ENCODE results near the gene ROMO1.

Gene ROMO1

DNA sequence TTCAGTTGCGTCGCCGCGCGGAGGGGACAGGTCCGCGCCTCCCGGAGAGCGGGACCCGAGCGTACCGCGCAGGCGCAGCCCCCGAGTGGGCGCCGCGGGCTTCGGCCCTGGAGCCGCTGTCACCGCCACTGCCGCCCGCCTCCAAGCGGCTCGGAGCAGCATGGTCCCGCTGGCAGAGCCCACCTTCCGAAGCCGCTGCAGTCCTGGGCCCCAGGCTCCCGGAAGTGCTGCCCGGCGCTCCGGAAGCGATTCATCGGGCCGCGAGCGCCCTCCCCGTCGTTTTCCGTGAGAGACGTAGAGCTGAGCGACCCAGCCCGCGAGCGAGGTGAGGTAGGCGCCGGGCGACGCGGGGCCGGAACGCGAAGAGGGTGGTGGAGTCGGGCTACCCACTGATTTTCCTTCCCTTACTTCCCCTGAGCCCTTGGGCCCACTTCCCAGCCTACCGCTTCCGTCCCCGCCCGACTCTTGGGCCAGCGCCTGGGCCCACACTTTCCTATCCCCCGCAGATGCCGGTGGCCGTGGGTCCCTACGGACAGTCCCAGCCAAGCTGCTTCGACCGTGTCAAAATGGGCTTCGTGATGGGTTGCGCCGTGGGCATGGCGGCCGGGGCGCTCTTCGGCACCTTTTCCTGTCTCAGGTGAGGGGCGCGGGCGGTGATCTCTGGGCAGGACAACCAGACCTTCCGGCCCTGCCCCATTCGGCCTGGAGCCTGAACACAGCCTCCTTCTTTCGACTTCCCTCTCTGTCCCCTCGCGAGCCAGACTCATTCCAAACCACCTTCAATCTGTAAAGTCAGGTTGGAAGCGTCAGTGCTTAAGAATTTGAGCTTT, at the start of gene ROMO1, which contains the start of gene NFS1:
TSS of gene ROMO1 (plus strand) at position 279 of the 830 bp plus-strand sequence. CDS start at position 507, 228 bp downstream.
TSS of gene NFS1 (minus strand) at position 226 of the 830 bp plus-strand sequence. CDS start at position 162, 64 bp downstream.
- no peak for FAIRE-seq

DNA sequence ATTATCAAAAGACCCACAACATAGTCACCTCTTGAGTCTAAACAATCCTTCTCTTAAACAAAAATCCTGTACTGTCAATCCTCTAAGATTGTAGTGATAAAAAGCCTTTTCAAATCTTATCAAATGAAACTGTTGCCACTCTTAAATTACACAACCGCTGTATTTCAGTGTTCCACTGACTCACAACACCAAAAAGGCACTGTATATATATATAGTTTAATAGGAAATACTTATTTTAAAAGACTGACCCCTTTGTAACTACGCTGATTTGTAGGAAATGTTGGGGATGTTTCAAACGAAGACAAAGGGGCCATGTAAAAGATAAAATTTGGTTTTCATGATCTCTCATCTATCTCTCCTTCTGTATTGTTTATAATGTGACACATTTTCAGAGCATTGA, 48.6 kb upstream of the ROMO1 start:
- FAIRE-seq: no peak

DNA sequence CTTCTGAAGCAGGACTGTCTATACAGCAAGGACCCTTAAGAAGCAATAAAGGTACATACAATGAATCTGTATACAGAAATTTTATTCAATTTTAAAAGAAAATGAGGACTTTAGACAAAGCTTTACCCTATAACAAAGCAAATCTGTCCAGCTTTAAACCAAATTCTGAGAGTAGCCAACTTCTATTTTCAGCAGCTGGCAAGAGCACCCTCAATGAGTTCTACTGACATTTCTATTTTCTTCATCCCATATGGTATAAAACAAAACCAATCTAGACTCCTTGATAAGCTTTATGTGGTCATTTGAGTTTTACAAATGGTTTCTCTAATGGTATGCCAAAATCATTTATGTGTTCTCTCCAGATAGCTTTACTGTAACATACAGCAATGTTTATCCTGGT, 47.2 kb upstream of the ROMO1 start:
- FAIRE-seq: no peak

DNA sequence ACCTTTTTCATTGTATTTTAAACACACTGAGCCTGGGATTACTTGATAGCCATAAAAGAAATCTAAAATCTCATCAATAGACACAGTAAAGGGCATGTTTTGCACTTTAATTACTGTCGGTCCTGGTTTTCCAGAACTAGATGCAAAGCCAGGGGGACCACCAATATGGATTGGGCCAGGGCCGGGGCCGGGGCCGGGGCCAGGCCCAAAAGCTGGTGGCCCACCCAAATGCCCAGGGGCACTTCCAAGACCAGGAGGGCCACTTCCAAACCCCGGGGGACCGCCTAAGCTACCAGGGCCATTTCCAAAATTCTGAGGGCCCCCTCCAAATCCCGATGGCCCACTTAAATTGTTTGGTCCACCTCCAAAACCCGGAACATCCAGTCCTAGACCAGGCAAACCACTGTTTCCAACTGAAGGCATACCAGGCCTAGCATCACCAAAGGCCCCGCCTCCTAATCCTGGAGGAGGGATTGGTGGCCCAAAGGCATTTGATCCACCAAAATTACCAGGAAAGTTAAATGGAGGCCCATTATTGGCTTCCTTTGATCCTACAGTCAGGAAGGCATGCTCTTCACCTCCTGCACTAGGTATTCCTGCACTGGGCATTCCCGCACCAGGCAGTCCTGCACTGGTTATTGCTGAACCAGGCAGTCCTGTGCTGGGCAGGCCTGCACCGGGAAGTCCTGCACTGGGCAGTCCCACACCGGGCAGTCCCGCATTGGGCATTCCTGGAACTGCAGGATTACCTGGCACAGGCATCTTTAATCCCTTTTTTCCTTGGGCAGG, 46.4 kb upstream of the ROMO1 start:
- no peak for FAIRE-seq

DNA sequence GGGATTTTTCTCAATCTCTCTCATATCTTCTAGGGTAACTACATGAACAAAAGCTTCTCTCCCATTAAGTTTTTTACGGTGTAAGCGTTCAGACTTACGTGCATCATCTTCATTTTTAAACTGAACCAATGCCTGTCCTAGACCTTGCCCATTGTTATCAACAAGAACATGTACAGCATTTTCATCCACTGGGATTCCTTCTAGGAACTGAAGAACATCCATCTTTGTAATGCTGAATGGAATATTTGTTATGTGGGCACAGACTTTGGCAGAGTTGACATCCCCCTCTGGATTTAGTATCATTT, 45.8 kb upstream of the ROMO1 start:
- FAIRE-seq: no peak

DNA sequence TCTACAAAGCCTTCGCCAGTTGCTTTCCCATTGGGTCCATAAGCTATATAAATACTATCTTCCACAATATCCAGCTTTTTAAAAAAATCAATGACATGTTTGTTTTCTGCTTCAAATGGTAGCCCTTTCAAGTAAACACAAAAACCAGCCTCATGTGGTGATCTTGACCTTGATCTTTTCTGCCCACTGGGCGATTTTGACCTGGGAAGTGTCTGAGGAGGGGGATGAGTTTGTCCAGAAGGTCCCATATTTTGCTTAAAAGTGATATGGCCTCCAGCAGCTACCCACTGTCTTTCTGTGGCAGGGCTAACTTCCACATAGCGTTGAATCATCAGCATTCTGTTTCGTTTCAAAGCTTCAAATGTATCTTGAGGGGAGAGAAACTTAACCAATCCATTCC, 45.3 kb upstream of the ROMO1 start:
- FAIRE-seq: no peak

DNA sequence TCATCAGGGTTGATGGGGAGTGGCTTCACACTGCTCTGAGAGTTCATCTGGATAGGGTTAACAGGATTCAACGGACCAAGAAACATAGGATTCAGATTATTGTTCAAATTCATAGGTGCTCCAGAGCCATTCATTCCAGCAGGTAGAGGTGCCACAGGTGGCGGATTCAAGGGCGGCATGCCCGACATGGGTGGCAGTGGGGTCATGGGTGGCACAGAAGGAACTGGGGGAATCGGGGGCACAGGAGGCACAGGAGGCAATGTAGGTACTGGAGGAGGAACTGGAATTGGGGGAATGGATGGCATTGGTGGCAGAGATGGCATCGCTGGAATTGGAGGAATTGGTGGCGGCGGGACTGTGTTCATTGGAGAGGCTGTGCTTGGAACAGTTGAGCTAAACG, 44.8 kb upstream of the ROMO1 start:
- FAIRE-seq: no peak

DNA sequence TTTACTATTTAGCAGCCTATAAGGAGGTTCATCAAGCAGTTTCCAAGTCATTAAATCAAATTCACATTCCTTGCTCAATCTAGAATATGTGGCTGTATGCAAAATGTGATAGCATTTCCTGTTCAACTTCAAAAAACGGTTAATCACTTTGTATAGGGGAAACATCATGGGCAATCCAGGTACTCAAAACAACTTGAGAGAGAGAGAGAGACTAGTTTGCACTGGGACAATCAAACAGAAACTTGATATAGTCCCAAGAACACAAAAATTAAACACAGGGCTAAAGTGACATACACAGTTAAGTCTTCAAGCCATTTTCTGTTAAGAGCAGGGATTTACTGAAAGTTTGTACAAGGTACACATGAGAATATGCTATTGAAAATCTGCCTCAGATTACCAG, 41.9 kb upstream of the ROMO1 start:
- no peak for FAIRE-seq

DNA sequence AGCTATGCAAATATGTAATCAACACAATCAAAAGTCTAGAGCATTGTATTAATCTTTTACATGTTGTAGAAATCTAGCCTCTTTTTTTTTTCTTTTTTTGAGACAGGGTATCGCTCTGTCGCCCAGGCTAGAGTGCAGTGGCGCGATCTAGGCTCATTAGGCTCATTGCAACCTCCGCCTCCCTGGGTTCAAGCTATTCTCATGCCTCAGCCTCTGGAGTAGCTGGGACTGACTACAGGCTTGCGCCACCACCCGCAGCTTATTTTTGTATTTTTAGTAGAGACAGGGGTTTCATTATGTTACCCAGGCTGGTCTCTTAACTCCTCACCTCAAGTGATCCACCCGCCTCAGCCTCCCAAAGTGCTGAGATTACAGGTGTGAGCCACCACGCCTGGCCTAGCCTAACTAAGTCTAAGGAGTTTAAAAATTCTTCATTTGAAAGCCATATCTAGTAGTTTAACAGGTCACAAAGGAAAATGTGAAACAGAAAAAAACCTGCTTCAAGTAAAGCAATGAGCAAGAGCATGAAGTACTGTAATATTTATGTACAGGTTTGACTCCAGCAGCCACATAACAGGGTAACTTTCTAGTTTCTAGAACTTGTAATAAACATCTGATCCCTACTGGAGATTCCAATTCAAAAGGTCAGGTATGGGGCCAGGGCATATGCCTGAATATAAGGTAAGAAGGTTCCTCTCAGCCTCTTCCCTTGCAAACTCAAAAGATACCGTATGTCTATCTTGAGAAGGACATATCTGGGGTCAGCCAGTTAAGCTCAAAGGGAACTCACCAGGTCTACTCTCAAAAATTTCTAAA, 38.9 kb upstream of the ROMO1 start:
- no peak for FAIRE-seq

DNA sequence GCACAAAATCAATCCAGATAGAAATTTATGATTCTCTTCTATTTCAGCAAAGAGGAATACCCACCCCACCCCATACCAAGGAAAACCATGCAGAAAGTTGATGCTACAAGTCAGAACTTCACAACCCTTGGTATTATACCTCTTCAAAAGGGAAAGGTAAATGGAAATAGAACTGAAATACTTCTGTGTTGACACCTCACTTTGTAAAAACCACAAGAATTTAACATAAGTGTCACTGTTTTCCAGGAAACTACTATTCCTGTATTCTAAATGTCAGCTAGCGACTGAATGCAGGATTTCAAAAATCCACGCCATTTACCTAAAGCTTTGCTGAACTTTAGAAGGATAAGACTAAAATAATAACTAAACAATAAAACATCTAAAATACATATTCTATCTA, 38.2 kb upstream of the ROMO1 start:
- no peak for FAIRE-seq

DNA sequence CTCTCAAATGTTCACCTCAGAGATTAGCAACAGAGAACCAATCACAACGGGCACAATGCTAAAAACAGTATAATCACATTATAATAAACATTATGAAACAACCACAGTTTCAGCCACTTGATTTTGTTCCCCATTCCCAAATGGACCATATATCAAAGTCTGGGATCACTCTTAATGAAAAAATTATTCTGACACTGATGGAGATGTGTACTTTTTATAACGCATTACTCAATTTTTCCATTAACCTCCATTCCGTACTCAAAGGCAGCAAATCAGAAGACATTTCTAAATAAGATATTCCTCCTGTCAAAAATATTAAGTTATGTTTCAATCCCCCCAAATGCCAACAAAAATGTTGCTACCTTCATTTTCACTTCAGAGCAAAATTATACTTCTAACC, 37.3 kb upstream of the ROMO1 start:
- FAIRE-seq: no peak

DNA sequence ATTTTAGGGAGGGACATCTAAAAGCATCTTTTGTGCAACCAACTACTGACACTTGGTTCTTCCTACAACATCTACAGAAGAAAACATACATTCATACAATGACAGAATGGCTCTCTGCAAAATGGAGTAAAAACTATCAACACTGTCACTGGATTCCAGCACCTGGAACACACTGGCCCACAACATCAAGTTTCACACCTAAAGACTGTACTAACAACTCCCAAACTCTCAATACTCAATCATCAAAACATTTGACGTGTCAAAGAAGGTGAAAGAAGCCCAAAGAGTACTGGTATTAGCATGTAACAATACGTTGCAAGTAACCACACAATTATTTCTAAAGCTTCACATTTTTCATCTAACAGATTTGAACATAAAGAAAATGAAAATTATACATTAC, 36.7 kb upstream of the ROMO1 start:
- no peak for FAIRE-seq

DNA sequence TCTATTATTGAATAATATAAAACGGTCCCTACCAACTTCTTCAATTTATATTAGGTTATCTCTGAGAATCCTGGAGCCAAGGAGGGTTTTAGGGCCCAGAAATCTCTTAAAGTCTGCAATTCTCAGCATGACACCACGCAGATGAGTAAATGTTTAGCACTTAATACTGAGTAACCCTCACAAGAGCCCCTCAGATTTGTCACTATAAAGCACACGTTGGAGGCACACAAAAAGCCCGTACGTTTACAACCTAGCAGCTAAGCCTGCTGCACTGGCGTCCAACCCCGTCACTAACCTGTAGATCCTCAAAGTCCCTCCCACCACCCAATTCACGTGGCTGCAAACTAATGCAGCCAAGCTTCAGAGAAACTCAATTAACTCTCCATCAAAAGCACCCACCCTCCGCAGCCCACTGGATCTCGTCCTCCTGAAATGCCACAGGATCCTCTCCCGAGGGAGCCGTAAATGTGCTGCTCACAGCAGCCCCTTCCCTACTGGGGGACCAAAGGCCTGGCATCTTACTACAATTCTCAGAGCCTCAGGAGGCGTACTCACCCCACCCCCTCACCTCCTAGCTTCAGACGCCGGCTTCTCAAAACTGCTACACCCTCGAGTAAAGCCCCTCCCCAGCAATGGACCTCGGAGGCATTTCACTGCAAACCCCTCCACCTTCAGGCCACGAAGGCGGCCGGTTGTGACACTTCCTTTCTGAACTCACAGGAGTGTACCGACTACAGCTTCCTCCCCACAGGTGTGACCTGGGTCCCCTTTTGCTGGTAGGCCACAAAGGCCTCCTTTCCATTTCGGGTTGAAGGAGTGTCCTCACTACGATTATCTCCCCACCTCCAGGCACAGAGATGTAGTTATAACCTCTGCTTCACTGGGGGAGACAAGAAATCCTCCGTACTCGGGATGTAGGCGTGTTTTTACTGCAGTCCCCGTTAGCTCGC, 35.4 kb upstream of the ROMO1 start:
- no peak for FAIRE-seq

DNA sequence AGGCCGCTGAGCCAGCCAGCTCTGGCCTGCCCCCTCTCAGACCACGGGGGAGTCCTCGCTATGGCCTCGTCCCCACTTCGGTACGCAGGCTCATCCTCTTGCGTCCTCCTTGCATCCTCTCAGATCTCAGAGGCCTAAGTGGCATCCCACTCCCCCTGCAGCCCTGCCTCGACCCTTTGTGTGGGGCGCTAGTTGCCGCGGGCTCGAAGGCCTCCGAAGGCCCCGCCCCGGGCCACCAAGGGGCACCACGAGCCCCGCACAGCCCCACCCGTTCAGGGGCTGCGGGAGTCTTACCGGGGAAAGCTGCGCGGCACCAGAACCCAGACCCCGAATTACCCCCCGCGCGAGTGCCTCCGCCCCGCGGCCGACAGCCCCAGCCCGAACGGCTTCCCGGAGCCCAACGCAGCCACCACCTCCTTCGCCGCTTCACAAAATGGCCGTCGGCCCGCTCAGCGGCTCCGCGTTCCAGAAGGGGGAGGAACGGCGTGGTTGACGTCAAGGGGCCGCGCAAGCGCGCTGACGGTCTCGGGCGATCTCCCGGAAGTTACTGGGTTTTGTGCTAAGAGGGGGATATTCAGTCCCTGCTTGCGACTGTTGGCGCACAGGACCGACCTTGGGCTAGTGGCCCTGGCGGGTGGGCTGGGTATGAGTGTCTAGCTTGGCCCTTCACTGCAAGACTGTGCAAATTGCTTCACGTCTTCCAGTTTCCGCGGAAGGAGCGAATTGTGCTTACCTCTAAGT, 34.6 kb upstream of the ROMO1 start, which contains the start of the genes CPNE1 and RBM12:
TSS of gene CPNE1 (minus strand) at position 435 of the 741 bp plus-strand sequence. CDS start 31,977 bp downstream, outside the sequence.
TSS of gene RBM12 (minus strand) at position 435 of the 741 bp plus-strand sequence. CDS start 9,578 bp downstream, outside the sequence.
- peak; percentile 16 for FAIRE-seq

DNA sequence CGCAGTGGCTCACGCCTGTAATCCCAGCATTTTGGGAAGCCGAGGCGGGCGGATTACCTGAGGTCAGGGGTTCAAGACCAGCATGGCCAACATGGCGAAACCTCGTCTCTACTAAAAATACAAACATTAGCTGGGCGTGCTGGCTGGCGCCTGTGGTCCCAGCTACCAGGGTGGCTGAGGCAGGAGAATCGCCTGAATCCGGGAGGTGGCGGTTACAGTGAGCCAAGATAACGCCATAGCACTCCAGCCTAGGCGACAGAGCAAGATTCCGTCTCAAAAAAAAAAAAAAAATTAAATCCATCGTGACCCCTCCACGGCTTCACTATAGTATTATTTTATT, 33.3 kb upstream of the ROMO1 start:
- no peak for FAIRE-seq

DNA sequence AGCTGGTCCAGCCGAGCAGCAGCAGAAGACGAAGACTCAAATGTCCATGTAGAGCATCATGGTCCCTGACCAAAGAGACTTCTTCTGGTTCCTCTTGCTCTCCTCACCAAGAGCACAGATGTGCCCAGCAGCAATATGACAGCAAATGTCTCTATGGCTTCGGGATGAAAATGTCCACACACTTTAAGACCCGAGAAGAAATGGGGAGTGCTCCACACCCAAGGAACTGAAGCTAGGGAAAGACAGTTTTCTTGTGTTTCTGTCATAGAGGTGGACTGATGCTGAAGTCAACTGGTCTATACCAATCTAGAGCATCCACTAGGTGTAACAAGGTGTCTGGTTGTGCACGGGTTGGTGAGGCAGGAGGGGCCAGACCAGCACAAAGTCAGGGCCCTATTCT, 30.0 kb upstream of the ROMO1 start:
- FAIRE-seq: no peak

DNA sequence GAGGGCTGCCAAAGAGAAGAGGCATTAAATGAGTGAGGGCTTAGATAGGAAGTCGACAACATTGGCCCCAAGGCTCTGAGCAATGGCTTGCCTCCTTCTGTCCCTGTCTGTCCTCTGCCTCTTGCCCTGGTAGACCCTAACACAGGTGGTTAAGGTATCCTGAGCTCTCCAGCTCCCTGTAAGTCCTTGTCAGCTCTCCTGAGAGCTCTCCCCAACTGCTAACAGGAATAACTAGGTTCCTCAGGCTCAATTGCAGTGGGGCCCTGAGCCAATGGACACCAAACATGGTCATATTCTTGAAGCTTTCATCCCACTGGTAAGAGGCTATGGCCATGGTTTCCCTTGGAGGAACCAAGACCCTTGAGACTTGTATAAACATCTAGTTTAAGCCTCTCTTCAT, 29.5 kb upstream of the ROMO1 start:
- FAIRE-seq: no peak

DNA sequence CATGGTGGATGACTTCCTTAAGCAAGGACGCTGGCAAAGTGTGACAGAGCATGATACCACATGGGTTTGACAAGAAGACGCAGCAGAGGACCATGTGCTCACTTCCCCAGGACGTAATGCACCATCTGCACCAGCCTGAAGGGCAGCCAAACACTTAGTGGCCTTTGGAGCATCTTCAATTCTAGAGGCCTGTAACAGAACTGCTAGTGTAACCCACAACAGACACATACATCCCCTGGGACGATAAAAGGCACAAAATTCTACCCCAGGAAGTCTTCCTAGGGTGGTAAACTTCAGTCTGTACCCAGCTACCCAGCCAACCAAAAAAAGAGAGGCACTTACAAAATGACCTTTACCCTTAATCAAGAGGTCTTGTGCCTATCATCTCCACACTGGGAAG, 25.3 kb upstream of the ROMO1 start:
- FAIRE-seq: no peak

DNA sequence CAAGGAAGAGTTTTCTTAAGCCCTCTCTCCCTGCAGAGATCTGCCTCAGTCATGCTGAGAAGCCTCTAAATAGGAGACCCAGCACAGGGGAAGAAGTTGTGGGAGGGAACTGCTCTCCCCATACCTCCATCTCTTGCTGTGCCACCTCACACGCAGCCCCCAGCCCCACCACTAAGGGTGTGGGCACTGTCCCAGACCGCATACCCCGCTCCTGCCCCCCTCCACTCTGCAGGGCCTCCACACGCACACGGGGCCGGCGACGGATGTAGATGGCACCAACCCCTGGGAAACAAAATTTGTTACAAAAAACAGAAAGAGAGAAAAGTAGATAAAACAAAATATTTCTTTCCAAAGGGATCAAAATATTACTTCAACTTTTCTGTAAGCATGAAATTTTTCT, 24.3 kb upstream of the ROMO1 start:
- no peak for FAIRE-seq

DNA sequence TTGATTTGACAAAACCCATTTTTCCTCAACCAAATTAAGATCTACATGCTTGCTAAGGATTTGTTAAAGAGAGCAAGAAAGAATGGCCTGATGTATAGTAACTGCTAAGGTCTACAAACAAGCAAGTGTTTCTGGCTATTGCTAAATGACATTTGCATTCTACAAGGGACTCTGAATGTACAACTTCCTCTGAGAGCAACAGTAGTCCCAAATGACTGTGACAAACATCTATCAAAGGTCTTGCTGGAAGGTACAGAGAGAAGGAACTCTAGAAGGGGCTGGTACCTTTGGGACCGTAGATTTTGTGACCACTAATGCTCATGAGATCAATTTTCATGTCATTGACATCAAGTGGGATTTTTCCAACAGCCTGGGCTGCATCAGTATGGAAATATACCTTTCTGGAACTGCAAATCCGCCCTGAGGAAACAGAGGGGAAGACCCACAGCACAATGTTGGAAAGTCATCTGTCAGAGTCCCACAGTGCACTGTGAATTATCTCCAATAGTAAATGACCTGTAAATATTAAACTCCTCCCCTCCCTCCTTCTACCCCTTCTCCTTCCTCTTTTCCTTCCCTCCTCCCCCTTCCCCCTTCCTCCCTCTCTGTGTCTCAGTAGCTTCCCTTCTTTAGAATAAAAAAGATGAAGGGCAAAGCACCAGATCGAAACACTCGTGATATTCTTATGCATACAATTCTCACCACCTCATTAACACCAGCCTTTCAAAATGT, 18.6 kb upstream of the ROMO1 start:
- no peak for FAIRE-seq

DNA sequence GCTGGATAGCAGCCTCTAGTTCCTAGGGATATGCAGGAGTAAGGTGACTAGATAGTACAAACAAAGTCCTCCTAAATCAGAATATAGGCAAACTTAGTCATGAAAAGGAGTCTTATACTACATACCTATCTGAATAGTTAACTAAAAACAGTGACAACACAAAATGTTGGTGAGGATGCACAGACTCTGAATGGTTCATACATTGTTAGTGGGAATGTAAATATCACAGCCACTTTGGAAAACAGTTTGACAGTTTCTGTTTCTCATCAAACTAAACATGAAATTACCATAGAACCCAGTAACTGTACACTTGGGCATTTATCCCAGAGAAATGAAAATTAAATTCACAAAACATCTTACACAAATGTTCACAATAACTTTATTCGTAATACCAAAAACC, 17.2 kb upstream of the ROMO1 start:
- no peak for FAIRE-seq
